ENCODE results near the gene NUMB. TPM values are rescaled to one million over a fixed set of nuclear protein-coding genes. Genes with fewer than 3 reads are reported as not detected.

The NUMB gene
- total and polyA plus RNA-seq, 2 donors (not counting 1 experiment from before 2014, with no cell fraction given): 36.0 to 151 TPM

DNA sequence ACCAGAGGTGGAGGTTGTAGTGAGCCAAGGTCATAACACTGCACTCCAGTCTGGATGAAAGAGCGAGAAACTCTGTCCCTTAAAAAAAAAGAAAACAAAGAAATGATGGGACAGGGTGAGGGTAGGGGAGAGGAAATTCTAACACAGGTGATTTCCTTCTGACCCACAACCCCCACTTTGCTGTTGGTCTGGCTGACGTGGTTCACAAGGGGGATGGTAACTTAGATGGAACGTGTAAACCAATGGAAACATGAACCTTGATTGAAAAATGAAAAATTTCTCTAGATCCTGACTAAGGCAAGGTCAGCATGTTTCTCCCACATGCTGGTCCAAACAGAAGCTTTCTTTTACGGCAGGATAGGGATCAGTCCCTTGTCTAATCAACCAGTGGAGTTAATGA, 16.6 kb upstream of the NUMB start:
- Histone ChIP-seq H3K36me3 (ENCODE audit: control insufficient read depth, insufficient read depth, low read length) (no peaks in the 10 kb centered on the region), H3K9me3 (ENCODE audit: control insufficient read depth, insufficient read depth, low read depth, low read length) (no peaks in the 10 kb centered on the region), H3K27me3 (ENCODE audit: control insufficient read depth, insufficient read depth, low read length) (no peaks in the 10 kb centered on the region), H3K9ac (ENCODE audit: insufficient read depth, low read length) (no peak overlapping the region), H3K79me2 (ENCODE audit: control insufficient read depth, insufficient read depth, low read length) (no peaks in the 10 kb centered on the region), H3K4me2 (ENCODE audit: extremely low read depth, insufficient read depth, low read length) (no peak overlapping the region), H3K4me1 (ENCODE audit: control insufficient read depth, extremely low read depth, insufficient read depth, low read length) (no peaks in the 10 kb centered on the region), H4K20me1 (ENCODE audit: control insufficient read depth, extremely low read depth, insufficient read depth, low read length) (no peaks in the 10 kb centered on the region), H3K27ac (ENCODE audit: insufficient read depth, low read length) (no peak overlapping the region), H3K4me3 (replicated peaks in 1 of 4; ENCODE audit: control extremely low read depth in 1 of 4, insufficient read depth in 1 of 4, low read depth in 3 of 4, low read length in 4 of 4) (no peak overlapping the region), H2AFZ (ENCODE audit: low read length) (no peak overlapping the region)
- no peak for DNase-seq (ENCODE audit: low read depth in 2 of 2)
- TF ChIP-seq CTCF (conservative IDR thresholded peaks at IDR 0.05 in 1 of 2, IDR thresholded peaks at IDR 0.05 in 1 of 2; ENCODE audit: low read depth in 1 of 2, low read length in 2 of 2) (no peak), EZH2 (IDR thresholded peaks at IDR 0.05; ENCODE audit: low read length, missing control alignments) (no peak)

GRCh38 chr14:73472185-73473114, 14.1 kb upstream of the NUMB start:
- peak; percentile 68 to 86 for DNase-seq (ENCODE audit: low read depth in 2 of 2)
- Histone ChIP-seq H3K4me1 (ENCODE audit: control insufficient read depth, extremely low read depth, insufficient read depth, low read length) (peaks cover 1% of the 10 kb centered on the region), H4K20me1 (ENCODE audit: control insufficient read depth, extremely low read depth, insufficient read depth, low read length) (no peaks in the 10 kb centered on the region), H3K27me3 (ENCODE audit: control insufficient read depth, insufficient read depth, low read length) (no peaks in the 10 kb centered on the region), H3K27ac (ENCODE audit: insufficient read depth, low read length) (no peak overlapping the region), H3K79me2 (ENCODE audit: control insufficient read depth, insufficient read depth, low read length) (no peaks in the 10 kb centered on the region), H3K4me2 (ENCODE audit: extremely low read depth, insufficient read depth, low read length) (no peak overlapping the region), H3K9ac (ENCODE audit: insufficient read depth, low read length) (no peak overlapping the region), H3K36me3 (ENCODE audit: control insufficient read depth, insufficient read depth, low read length) (no peaks in the 10 kb centered on the region), H3K4me3 (replicated peaks in 1 of 4; ENCODE audit: control extremely low read depth in 1 of 4, insufficient read depth in 1 of 4, low read depth in 3 of 4, low read length in 4 of 4) (no peak overlapping the region), H3K9me3 (ENCODE audit: control insufficient read depth, insufficient read depth, low read depth, low read length) (no peaks in the 10 kb centered on the region), H2AFZ (ENCODE audit: low read length) (no peak overlapping the region)
- no peak for TF ChIP-seq EZH2 (IDR thresholded peaks at IDR 0.05; ENCODE audit: low read length, missing control alignments)
- peak; percentile 55 to 65 for TF ChIP-seq CTCF (conservative IDR thresholded peaks at IDR 0.05 in 1 of 2, IDR thresholded peaks at IDR 0.05 in 1 of 2; ENCODE audit: low read depth in 1 of 2, low read length in 2 of 2)

DNA sequence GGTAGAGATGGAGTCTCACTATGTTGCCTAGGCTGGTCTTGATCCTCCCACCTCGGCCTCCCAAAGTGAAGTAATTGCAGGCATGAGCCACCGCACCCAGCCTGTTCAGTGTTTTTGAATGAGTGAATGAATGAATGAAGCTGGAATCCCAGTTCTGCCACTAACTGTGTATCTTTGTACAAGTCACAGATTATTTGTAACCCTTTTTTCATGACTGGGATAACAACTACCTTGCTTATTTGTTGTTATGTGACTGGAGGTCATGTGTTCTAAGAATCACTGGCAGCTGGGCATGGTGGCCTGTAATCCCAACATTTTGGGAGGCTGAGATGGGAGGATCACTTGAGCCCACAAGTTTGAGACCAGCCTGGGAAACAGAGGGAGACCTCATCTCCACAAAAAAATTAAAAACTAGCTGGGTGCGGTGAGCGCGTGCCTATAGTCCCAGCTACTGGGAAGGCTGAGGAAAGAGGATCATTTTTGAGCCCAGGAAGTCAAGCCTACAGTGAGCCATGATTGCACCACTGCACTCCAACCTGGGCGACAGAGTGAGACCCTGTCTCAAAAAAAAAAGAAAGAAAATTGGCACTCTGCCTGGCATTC, 13.3 kb upstream of the NUMB start:
- H4K20me1 ChIP-seq (ENCODE audit: control insufficient read depth, extremely low read depth, insufficient read depth, low read length): no peaks in the 10 kb centered on the region
- H3K27me3 ChIP-seq (ENCODE audit: control insufficient read depth, insufficient read depth, low read length): no peaks in the 10 kb centered on the region
- H3K9me3 ChIP-seq (ENCODE audit: control insufficient read depth, insufficient read depth, low read depth, low read length): no peaks in the 10 kb centered on the region
- H3K36me3 ChIP-seq (ENCODE audit: control insufficient read depth, insufficient read depth, low read length): no peaks in the 10 kb centered on the region
- no peak overlapping the region for H3K4me2 ChIP-seq (ENCODE audit: extremely low read depth, insufficient read depth, low read length)
- no peak overlapping the region for H2AFZ ChIP-seq (ENCODE audit: low read length)
- no peaks in the 10 kb centered on the region for H3K79me2 ChIP-seq (ENCODE audit: control insufficient read depth, insufficient read depth, low read length)
- no peak overlapping the region for H3K27ac ChIP-seq (ENCODE audit: insufficient read depth, low read length)
- peaks cover 2% of the 10 kb centered on the region for H3K4me1 ChIP-seq (ENCODE audit: control insufficient read depth, extremely low read depth, insufficient read depth, low read length)
- H3K4me3 ChIP-seq (replicated peaks in 1 of 4; ENCODE audit: control extremely low read depth in 1 of 4, insufficient read depth in 1 of 4, low read depth in 3 of 4, low read length in 4 of 4): no peak overlapping the region
- H3K9ac ChIP-seq (ENCODE audit: insufficient read depth, low read length): no peak overlapping the region
- no peak for DNase-seq (ENCODE audit: low read depth in 2 of 2)
- TF ChIP-seq CTCF (conservative IDR thresholded peaks at IDR 0.05 in 1 of 2, IDR thresholded peaks at IDR 0.05 in 1 of 2; ENCODE audit: low read depth in 1 of 2, low read length in 2 of 2) (no peak), EZH2 (IDR thresholded peaks at IDR 0.05; ENCODE audit: low read length, missing control alignments) (no peak)
